Epithelial cell of esophagus (primary cell): ENCODE results near the gene KBTBD13.

Experiments
- DNase-seq: peaks from one replicate; pipeline ENCODE4 v3.0.0; 2010; ENCODE audit warnings: low read depth
- H3K4me3 ChIP-seq: 2 replicates; pipeline ENCODE4 v1.5.1; 2011; ENCODE audit warnings: mild to moderate bottlenecking, low read length, control low read depth
- CTCF ChIP-seq: IDR thresholded peaks from 2 replicates; pipeline ENCODE4 v1.5.1; 2011; ENCODE audit warnings: low read depth, mild to moderate bottlenecking, low read length, control low read depth, inconsistent platforms; ENCODE audit not compliant: insufficient read depth; ENCODE audit errors: missing control alignments

Gene KBTBD13

GRCh38 chr15:65115086-65115485 is 38.5 kb downstream of the KBTBD13 start, which contains the start of gene UBAP1L:
Gene UBAP1L (minus strand): TSS chr15:65115200. CDS start chr15:65106215, 8,985 bp downstream.
- no peak for TF ChIP-seq CTCF
- no peak within 1 kb of the TSS for H3K4me3 ChIP-seq

GRCh38 chr15:65115542-65115941 is 39.0 kb downstream of the KBTBD13 start:
- DNase-seq = no peak
- H3K4me3 ChIP-seq = no peak overlapping the region
- TF ChIP-seq CTCF = no peak

More at GRCh38 chr15:65115086-65115485, 38.5 kb downstream of the KBTBD13 start, which contains the start of gene UBAP1L:
- DNase-seq = no peak
